ENCODE measurements around the gene SSR3. TPM values are rescaled to one million over a fixed set of nuclear protein-coding genes. Genes with fewer than 3 reads are reported as not detected.

Gene SSR3
- total RNA-seq, 1 donor from 2014 or later = 115 TPM

DNA sequence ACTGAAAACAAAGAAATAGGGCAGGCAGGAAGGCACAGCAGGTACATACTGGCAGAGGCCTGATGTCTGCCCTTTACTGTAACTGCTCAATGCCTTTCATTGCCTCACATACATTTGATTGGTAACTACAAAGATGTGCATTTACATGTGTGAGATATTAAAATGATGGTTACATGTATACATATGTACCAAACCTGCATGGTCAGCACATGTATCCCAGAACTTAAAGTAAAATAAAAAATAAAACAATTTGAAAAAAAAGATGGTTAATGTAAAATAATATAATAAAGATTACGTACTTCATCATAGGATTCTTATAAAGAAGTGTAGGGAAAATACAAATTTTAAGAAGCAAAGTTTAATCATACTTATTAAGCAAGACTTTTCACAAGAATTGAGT, 15.1 kb downstream of the SSR3 start:
- FAIRE-seq = no peak

DNA sequence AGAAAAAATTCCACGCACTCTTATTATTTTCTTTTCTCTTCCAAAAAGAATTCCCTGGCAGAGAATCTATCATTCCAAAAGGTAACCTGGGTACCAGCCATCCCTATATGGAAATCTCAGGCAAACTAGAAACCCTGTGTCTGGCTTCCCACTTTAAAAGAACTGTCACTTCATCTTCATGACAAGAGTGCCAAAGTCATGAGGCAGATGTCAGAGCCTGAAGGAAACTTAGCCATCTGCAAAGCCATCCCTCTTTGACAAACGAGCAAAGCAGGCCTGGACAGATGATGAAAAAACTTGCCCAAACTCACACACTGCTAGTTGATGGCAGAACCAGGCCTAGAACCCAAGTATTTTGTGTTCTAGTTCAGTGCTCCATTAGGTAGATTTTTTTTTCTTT, 15.9 kb downstream of the SSR3 start:
- FAIRE-seq (no peak), DNase-seq (ENCODE audit: low spot score in 2 of 2) (no peak)

More for the DNA sequence above, 15.1 kb downstream of the SSR3 start:
- no peak for DNase-seq (ENCODE audit: low spot score in 2 of 2)

DNA sequence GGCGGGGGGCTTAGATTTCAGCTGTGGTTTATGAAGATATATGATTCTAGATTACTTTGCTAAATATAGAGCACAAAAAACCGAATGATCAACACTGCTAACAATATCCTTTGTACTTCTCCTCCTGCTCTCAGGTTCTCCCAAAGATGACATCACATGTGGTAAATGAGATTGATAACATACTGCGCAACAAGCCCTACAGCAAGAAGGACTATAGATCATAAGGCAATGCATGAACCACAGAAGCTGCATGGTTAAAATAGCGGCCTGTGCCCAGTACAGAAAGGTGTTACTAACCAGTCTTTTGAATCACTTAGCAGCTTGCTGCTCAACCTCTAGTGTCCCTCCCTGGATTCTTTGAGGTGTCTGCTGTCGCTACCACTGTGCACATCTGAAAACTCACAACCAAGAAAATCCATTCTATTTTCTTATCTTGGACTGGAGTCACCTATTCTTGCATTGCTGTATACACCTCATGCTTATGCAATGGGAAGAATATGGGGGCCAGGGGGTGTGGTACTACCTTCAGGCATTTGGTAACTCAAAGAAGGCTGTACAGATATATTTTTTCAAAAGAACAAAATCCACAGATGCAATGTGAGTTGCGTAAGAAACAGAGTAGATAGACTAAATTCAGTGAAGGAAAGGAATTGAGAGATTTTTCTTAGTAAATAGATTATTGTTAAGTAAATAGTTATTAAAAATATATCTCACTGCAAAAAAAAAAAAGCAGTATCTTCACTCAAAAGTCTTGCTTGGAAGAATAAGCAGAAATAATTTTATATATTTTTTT, 18.2 kb downstream of the SSR3 start:
- FAIRE-seq (no peak), DNase-seq (ENCODE audit: low spot score in 2 of 2) (no peak)

DNA sequence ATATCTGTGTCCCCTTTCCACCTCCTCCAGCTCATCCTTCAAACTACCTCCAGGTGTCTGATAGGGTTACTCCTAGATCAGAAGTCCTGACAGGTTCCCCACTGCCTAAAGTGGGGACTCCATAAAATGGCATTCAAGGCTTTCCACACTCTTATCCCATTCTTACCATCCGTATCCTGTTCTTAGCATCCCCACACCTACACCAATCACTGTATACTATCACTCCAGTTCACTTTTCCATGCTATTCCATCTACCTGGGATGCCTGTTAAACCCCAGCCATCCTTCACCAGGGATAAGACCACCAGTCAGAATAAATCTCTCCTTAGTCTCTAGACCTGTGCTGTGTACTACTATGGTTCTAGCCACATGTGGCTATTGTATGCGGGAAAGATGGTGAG, 19.1 kb downstream of the SSR3 start:
- FAIRE-seq = no peak
- no peak for DNase-seq (ENCODE audit: low spot score in 2 of 2)

DNA sequence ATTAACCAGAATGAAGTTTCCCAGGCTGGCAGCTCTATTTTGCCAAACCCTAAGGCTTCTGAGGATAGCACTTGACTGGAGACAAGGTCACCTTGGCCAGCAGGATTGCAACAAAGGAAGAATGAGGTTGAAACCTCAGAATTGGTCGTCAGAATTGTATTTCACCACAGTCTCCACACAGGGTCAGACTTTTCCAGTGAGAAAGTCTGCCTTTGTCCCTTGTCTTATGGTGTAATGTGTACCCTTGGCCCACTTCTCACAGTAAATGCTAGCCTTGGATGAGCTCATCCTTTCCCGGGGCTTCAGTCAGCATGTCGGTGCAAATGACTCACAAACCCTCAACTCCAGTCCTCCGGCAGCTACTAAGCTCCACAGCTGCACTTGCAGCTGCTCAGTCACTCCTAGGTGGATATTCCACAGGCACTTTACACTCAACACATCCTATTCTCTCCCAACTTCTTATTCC, 19.7 kb downstream of the SSR3 start:
- peak; percentile 15 to 62 for DNase-seq (ENCODE audit: low spot score in 2 of 2)
- FAIRE-seq = no peak

DNA sequence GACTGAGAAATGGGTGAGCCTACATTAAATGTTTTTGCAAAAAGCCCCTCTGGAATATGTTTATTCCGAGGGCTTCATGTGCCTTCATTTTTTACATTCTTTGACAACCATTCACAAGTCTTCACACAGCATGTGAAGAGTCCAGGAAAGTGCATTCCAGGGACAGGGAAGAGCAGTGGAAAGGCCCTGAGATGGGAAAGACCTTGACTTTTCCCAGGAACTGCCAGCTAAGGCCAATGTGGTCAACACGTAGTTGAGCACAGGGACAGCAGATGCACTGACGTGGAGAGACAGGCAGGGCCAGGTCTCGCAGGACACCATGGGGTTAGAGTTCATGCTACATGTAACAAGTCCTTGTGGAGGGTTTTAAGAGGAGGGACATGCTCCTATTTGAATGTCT, 21.7 kb downstream of the SSR3 start:
- no peak for DNase-seq (ENCODE audit: low spot score in 2 of 2)
- FAIRE-seq = no peak

DNA sequence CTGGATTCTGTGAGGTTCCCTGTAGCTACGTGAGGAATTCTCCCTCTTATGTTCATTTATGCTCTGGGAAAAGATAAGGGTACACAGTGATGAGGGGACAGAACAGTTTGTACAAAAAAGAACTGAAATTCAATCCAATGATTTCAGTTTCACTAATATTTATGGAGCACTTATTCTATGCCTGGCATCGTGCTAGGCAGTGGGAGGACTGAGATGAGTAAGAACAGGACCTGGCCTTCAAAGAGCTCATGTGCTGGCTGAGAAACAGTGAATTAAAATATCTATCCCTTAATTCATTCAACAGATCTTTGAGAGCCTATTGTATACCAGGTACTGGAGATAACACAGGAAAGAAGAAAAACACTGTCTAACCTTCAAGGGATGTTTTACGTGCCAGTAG, 22.2 kb downstream of the SSR3 start:
- no peak for DNase-seq (ENCODE audit: low spot score in 2 of 2)
- FAIRE-seq = no peak

DNA sequence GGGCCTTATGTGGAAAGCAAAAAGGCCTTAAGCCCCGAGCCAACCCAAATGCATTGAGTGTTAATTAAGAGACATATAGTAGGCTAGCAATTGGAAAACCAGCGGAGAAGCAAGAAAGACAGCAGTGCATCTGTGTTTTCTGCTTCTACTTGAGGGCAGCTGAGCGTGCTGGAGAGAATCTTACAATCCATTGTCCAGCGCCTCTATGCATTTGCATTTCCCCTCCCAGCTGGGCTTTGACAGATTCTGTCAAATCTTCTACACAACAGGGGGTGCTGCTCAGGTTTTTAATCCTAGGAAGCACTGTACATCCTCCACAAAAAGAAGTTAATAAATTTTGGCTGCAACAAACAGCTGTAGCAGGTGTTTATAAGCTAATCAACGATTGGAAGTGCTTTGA, 23.9 kb downstream of the SSR3 start:
- FAIRE-seq (no peak), DNase-seq (ENCODE audit: low spot score in 2 of 2) (no peak)

DNA sequence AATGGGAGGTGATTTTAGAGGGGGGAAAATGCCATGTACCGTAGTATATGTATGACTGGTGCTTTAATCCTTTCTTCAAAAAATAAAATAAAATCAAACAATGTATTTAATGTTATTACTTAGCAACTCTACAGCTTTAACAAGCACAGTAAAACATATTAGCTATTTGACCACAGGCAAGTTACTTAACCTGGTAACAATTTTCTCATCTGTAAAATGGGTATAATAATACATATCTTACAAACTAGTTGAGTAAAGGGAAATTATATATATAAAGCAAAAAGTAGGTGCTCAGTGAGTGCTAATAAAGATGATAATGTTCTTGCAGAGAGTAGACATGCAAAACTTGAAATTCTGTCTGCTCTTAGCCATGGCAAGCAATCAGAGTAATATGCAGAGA, 27.9 kb downstream of the SSR3 start:
- DNase-seq (ENCODE audit: low spot score in 2 of 2) (no peak), FAIRE-seq (no peak)

DNA sequence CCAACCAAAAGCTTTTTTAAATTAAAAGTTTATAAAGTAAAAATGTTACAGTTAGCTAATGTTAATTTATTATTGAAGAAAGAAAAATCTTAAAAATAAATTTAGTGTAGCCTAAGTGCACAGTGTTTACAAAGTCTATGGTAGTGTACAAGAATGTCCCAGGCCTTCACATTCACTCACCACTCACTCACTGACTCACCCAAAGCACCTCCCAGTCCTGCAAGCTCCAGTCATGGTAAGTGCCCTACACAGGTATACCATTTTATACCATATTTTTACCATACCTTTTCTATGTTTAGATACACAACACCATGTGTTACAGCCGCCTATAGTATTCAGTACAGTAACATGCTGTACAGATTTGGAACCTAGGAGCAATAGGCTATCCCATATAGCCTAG, 29.1 kb downstream of the SSR3 start:
- FAIRE-seq = no peak

DNA sequence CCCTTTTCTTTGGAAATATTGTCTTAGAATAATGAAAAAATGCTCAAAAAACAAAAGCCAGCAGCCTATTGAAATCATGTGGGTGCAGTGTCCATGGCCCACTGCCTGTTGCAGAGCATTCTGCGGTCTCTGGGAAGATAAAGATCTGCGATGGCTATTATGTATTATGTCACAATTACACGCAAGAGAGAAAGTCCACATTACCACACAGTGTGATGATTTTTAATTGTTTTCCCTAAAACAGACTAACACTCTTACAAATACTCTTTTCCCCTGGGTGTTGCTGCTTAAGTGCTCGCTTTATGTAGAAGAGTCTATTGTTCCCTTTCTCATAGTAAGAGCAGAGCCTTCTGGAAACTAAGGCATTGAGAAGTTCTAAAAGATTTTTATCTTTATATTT, 32.2 kb downstream of the SSR3 start:
- DNase-seq (ENCODE audit: low spot score in 2 of 2) (no peak), FAIRE-seq (no peak)

More for the DNA sequence above, 29.1 kb downstream of the SSR3 start:
- no peak for DNase-seq (ENCODE audit: low spot score in 2 of 2)

DNA sequence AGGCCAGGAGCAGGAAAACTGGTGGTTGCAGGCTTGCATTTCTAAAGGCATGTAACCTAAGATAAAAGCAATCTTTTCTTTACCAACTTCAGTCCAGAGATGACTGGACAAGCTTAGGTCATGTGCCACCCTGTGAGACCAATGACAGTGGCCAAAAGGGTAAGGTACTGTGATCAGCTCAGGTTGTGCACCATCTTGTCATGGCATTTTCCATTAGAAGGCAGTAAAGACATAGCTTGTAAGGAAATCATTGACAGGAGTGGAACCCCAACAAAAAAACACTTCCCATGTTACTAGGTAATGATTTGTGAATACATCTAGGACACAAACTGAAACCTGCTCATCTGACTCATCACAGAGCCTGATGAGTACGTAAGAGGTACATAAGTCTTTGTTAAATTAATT, 35.2 kb downstream of the SSR3 start:
- DNase-seq (ENCODE audit: low spot score in 2 of 2) (no peak), FAIRE-seq (no peak)

DNA sequence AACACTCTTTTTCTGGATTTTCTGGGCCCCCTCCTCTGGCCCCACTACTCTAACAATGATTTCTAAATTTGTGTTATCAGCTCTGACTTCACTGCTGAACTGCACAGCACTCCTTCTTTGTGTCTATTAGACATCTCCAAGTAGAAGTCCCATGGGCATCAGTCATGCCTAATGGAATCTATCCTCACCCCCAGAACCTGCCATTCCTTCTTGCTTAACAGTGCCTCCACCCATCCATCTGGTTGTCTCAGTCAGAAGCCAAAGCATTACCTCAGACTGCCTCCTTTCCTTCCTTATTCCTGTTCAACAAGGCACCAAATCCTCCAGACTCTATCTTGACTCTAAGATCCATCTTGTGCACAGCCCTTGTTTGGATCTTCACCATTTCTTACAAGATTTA, 36.2 kb downstream of the SSR3 start:
- FAIRE-seq (no peak), DNase-seq (ENCODE audit: low spot score in 2 of 2) (no peak)

DNA sequence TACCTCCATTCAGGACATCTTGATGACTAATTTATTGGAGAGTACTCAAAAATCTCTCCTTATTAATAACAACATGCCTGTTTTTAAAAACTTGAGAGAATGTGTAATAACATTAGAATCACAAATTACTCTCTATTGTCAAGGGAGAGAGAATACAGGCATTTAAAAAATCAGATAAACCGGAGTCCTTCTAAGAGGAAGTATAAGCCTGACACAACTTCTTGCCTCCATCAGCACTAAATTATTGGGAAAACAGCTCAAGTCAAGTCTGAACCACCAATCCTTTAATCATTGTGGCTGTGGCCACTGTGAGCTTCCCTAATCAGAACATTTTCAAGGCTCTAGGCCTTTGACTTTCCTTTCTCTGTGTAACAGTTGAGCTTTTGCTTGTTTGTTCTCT, 38.0 kb downstream of the SSR3 start:
- no peak for DNase-seq (ENCODE audit: low spot score in 2 of 2)
- FAIRE-seq = no peak

DNA sequence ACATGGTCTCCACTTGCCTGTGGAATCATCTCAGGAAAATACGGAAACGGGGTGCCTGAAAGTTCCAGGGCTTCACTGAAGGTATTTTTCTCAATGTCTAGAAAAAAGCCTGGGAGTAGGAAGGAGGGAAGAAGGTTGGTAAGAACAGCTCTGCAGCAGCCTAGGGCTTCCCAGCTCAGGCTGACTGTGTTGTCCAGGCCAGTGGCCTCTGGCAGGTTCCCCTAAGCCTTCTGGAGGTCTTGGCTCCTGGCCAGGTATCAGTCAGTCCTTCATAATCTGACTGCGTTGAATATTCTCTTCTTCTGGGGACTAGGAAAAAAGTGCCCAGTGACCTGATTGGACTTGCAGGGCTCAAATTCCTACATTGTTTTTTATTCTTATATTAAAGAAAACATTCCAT, 38.6 kb downstream of the SSR3 start:
- DNase-seq (ENCODE audit: low spot score in 2 of 2) (no peak), FAIRE-seq (no peak)

DNA sequence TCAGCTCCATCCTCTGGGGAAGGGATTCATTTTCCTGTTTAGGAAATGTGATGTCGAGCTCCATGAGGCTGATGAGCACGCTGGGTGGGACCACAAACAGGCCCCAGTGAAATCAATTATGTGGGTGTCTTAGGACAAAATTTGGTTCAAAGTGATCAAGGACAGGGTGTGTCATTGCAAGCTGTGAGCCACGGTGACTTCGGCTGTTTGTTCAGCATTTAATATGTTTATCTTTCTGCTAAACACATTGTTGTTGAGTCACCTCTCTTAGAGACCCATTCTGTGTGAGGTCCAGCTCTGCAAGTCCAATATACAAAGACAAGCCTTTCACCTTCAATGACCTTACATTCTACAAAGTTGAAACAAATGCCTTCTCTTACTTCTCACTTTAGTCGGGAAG, 41.3 kb downstream of the SSR3 start:
- DNase-seq (ENCODE audit: low spot score in 2 of 2) (no peak), FAIRE-seq (no peak)

DNA sequence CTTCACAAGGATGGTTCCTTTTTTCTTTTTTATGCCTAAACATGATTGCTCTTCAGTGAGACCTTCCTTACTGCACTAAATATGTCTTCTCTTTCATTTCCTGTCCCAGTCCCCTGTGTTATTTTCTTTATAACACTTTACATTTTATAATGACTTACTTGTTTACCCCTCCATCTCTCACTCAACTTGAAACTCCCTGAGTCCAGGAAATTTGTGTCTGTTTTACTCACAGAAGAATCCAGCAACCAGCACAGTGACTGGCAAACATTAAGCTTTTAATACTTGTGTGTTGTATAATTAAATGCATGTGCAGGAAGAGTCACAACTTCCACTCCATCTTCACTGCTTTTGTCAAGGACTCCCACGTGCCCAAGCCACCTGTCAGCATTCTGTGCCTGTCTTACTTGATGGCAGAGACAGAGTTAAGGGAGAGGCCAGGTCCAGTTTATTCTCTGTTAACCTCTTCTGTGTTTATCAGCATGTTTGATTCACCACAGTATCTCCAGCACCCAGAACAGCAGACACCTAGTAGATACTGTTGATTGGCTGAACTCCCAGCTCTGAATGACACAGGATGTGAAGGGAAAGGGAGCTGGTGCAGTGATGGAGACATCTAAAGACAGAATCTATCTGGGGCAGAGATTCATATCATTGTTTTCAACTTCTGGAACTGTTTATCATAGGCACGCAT, 42.8 kb downstream of the SSR3 start:
- DNase-seq (ENCODE audit: low spot score in 2 of 2) (no peak), FAIRE-seq (no peak)

DNA sequence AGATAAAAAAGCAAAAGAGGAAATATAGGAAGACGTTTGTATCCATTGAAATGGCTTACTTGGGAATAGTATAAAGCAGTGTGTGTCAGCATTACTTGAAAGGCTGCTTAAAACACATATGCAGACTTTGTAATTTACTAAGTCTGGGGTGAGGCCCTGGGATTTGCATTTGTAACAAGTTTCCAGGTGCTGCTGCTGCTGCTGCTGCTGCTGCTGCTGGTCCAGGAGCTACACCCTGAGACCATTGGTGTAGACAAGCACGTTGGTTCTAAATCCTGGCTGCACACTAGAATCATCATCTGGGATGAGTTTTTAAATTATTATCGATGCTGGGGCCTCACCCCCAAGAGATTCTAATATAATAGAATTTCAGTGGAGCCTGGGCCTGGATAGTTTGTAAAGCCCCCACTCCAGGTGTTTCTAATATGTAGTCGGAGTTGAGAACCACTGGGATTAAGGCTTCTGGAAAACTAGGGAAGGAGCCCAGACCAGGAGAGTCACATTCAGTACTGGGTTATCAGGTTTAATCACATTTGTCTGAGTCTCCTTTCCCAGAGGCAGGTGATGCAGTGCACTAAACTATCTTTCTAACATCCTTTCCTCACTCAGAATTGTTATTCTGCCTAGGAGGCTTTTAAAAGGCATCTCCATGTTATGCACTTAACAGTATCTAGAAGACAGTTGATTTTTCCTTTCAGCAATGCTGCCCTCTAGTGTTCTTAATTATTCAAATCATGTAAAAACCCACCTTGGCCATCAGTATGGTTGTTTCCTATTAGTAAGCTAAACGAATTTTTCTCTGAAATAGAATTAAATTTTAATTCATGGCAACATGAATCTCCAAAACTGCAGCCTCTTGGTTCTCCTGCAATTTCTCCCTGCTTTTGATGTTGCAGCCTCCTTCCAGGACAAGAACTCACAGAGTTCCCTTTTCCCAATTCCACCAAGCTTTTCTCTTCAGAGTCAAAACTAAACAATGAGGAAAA, 45.4 kb downstream of the SSR3 start:
- DNase-seq (ENCODE audit: low spot score in 2 of 2) = peak; percentile 28 to 60
- peak; percentile 23 for FAIRE-seq

DNA sequence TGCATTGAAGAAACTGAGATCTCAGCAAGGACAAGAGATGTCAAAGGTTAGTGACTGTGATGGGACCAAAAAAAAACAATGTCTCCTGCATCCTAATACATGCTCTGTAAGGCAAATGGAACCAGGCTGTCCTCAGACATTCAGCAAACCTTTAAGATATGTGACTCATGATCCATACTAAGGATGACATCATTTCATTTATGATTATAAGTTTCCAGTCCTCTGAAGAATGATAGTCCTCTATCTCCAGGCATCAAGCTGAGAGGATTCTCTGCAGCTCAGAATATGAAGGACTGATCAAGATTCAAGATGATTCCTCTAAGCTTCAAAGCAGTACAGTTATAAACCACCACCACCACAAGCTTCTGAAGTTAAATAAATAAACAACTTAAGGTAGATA, 47.6 kb downstream of the SSR3 start:
- FAIRE-seq = no peak
- no peak for DNase-seq (ENCODE audit: low spot score in 2 of 2)

DNA sequence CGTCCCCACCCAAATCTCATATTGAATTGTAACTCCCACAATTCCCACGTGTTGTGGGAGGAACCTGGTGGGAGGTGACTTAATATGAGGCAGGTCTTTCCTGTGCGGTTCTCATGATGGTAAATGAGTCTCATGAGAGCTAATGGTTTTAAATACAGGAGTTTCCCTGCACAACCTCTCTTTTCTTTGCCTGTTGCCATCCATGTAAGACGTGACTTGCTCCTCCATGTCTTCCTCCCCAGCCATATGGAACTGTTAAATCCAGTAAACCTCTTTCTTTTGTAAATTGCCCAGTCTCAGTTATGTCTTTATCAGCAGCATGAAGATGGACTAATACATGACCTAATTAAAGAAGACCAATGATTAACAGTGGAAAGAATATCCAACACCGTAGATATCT, 56.6 kb downstream of the SSR3 start:
- no peak for FAIRE-seq
- DNase-seq (ENCODE audit: low spot score in 2 of 2) = no peak

DNA sequence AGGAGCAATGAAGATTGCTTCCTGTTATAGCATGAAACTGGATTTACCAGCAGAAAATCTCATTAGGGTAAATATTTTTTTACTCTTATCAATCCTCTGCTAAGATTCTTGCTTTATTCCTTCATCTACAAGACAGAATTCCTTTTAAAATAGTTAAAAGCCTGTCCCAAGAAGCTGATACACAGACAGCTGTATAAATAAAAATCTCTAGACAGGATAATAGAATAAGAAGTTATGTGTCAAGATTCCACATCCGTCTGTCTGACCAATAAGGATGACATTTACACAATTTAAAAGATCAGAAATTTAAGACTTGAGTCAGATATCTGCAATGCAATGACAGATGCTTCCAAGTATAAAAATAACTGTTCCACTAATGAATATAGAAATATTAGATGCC, 57.6 kb downstream of the SSR3 start:
- FAIRE-seq (no peak), DNase-seq (ENCODE audit: low spot score in 2 of 2) (no peak)
